ENCODE data around the gene CD300A. TPM values are rescaled to one million over a fixed set of nuclear protein-coding genes. Genes with fewer than 3 reads are reported as not detected.

The CD300A gene
- total and polyA plus RNA-seq, 4 experiments from 2014 or later = 27.6 to 51.4 (median 33.7) TPM

GRCh38 chr17:74455025-74455545, 11.3 kb upstream of the CD300A start:
- DNase-seq = no peak
- Histone ChIP-seq H3K4me3 (ENCODE audit: low read length in 2 of 2) (no peak overlapping the region), H3K9me3 (ENCODE audit: control insufficient read depth in 1 of 2, low read length in 2 of 2) (no peaks in the 10 kb centered on the region), H3K36me3 (ENCODE audit: insufficient read depth, low read length) (no peaks in the 10 kb centered on the region), H3K27ac (ENCODE audit: low read depth, low read length) (no peak overlapping the region), H3K4me1 (ENCODE audit: insufficient read depth, low read length) (peaks cover 39% of the 10 kb centered on the region), H3K27me3 (ENCODE audit: insufficient read depth, low read length) (no peaks in the 10 kb centered on the region)
- H3K4me3 Mint-ChIP-seq = peak overlapping the region in 3 of 8 donors; percentile 31 to 64 (median 36)
- peaks cover 11 to 56% (median 34%) of the 10 kb centered on the region in 4 donors for H3K4me1 Mint-ChIP-seq
- no peaks in the 10 kb centered on the region for H3K9me3 Mint-ChIP-seq
- ChIA-PET POLR2A (ENCODE audit: partially characterized antibody) (interaction anchor here (1.0 to 3.0 kb wide), 4 partner anchors 10 to 35 kb away, joined by 3 to 18 read pairs (median 4); partner anchors contain the start of gene CD300A), CTCF (ENCODE audit: partially characterized antibody) (interaction anchor here (1.2 to 9.9 kb wide), 10 partner anchors 14 to 336 kb away, joined by 3 to 105 read pairs (median 23); partner anchors contain the start of genes CD300A and GPR142)
- no peaks in the 10 kb centered on the region for H3K27me3 Mint-ChIP-seq
- intact Hi-C loops (cut with micrococcal nuclease) = no loop called here
- no peak overlapping the region for H3K27ac Mint-ChIP-seq
- H3K36me3 Mint-ChIP-seq = no peaks in the 10 kb centered on the region

- Mint-ChIP-seq H3K4me3 (peak overlapping the region in 6 of 8 donors; percentile 0 to 49 (median 33)), H3K27me3 (no peaks in the 10 kb centered on the region), H3K9me3 (no peaks in the 10 kb centered on the region), H3K4me1 (peaks cover 12 to 62% (median 37%) of the 10 kb centered on the region in 4 donors), H3K27ac (peak overlapping the region in 3 of 7 donors; percentile 39 to 83 (median 70)), H3K36me3 (no peaks in the 10 kb centered on the region)
- CTCF ChIA-PET (ENCODE audit: partially characterized antibody) = interaction anchor here (0.6 to 9.9 kb wide), 11 partner anchors 12 to 284 kb away, joined by 3 to 105 read pairs (median 15); partner anchors contain the start of genes CD300A and GPR142
- no peak overlapping the region for H3K4me3 ChIP-seq (ENCODE audit: low read length in 2 of 2)
- no peak overlapping the region for H3K27ac ChIP-seq (ENCODE audit: low read depth, low read length)
- no peaks in the 10 kb centered on the region for H3K36me3 ChIP-seq (ENCODE audit: insufficient read depth, low read length)
- POLR2A ChIA-PET (ENCODE audit: partially characterized antibody) = interaction anchor here (1.9 to 3.0 kb wide), 2 partner anchors 11 to 253 kb away, joined by 5 to 18 read pairs; partner anchors contain the start of gene CD300A
- DNase-seq = no peak
- peaks cover 45% of the 10 kb centered on the region for H3K4me1 ChIP-seq (ENCODE audit: insufficient read depth, low read length)
- no peaks in the 10 kb centered on the region for H3K27me3 ChIP-seq (ENCODE audit: insufficient read depth, low read length)
- intact Hi-C loops (cut with micrococcal nuclease) = no loop called here
- no peaks in the 10 kb centered on the region for H3K9me3 ChIP-seq (ENCODE audit: control insufficient read depth in 1 of 2, low read length in 2 of 2)
Measured at GRCh38 chr17:74455821-74456220, 10.6 kb upstream of the CD300A start.

- no peaks in the 10 kb centered on the region for H3K36me3 ChIP-seq (ENCODE audit: insufficient read depth, low read length)
- H3K4me1 Mint-ChIP-seq = peaks cover 18 to 57% (median 37%) of the 10 kb centered on the region in 4 donors
- H3K9me3 Mint-ChIP-seq = no peaks in the 10 kb centered on the region
- no peaks in the 10 kb centered on the region for H3K36me3 Mint-ChIP-seq
- peak overlapping the region in 5 of 7 donors; percentile 43 to 77 (median 61) for H3K27ac Mint-ChIP-seq
- peaks cover 56% of the 10 kb centered on the region for H3K4me1 ChIP-seq (ENCODE audit: insufficient read depth, low read length)
- H3K9me3 ChIP-seq (ENCODE audit: control insufficient read depth in 1 of 2, low read length in 2 of 2) = no peaks in the 10 kb centered on the region
- H3K27me3 ChIP-seq (ENCODE audit: insufficient read depth, low read length) = no peaks in the 10 kb centered on the region
- ChIA-PET POLR2A (ENCODE audit: partially characterized antibody) (interaction anchor here (1.1 to 1.9 kb wide), 6 partner anchors 9 to 255 kb away, joined by 3 to 8 read pairs (median 3); partner anchors contain the start of gene CD300A), CTCF (ENCODE audit: partially characterized antibody) (interaction anchor here (0.7 to 9.9 kb wide), 28 partner anchors 8 to 256 kb away, joined by 3 to 105 read pairs (median 4); partner anchors contain the start of genes BTBD17, CD300A, GPR142 and TTYH2)
- H3K27me3 Mint-ChIP-seq = no peaks in the 10 kb centered on the region
- H3K4me3 ChIP-seq (ENCODE audit: low read length in 2 of 2) = no peak overlapping the region
- peak; percentile 58 to 70 (median 64) for DNase-seq
- no peak overlapping the region for H3K27ac ChIP-seq (ENCODE audit: low read depth, low read length)
- peak overlapping the region in 5 of 8 donors; percentile 26 to 71 (median 36) for H3K4me3 Mint-ChIP-seq
- intact Hi-C loops (cut with micrococcal nuclease) = loop anchor here (1.0 kb wide), 5 partner anchors 78 to 254 kb away; partner anchors contain the start of gene RPL38
Measured at GRCh38 chr17:74457146-74457819, 9.2 kb upstream of the CD300A start.

GRCh38 chr17:74457820-74458166, 8.6 kb upstream of the CD300A start:
- Histone ChIP-seq H3K36me3 (ENCODE audit: insufficient read depth, low read length) (no peaks in the 10 kb centered on the region), H3K9me3 (ENCODE audit: control insufficient read depth in 1 of 2, low read length in 2 of 2) (no peaks in the 10 kb centered on the region), H3K4me3 (ENCODE audit: low read length in 2 of 2) (no peak overlapping the region), H3K4me1 (ENCODE audit: insufficient read depth, low read length) (peaks cover 56% of the 10 kb centered on the region), H3K27ac (ENCODE audit: low read depth, low read length) (no peak overlapping the region), H3K27me3 (ENCODE audit: insufficient read depth, low read length) (no peaks in the 10 kb centered on the region)
- Mint-ChIP-seq H3K27me3 (no peaks in the 10 kb centered on the region), H3K9me3 (no peaks in the 10 kb centered on the region), H3K27ac (peak overlapping the region in 4 of 7 donors; percentile 43 to 77 (median 60)), H3K4me3 (peak overlapping the region in 3 of 8 donors; percentile 26 to 71 (median 56)), H3K4me1 (peaks cover 20 to 52% (median 34%) of the 10 kb centered on the region in 4 donors), H3K36me3 (no peaks in the 10 kb centered on the region)
- intact Hi-C loops (cut with micrococcal nuclease) = loop anchor here (1.0 kb wide), 5 partner anchors 78 to 254 kb away; partner anchors contain the start of gene RPL38
- POLR2A ChIA-PET (ENCODE audit: partially characterized antibody) = interaction anchor here (1.0 to 1.9 kb wide), 6 partner anchors 9 to 255 kb away, joined by 3 to 8 read pairs (median 3); partner anchors contain the start of genes CD300A and TTYH2
- CTCF ChIA-PET (ENCODE audit: partially characterized antibody) = interaction anchor here (0.7 to 9.9 kb wide), 25 partner anchors 8 to 256 kb away, joined by 3 to 105 read pairs (median 5); partner anchors contain the start of genes BTBD17, CD300A, GPR142 and TTYH2
- DNase-seq = no peak

GRCh38 chr17:74458835-74459234, 7.6 kb upstream of the CD300A start:
- POLR2A ChIA-PET (ENCODE audit: partially characterized antibody) = interaction anchor here (1.0 to 1.7 kb wide), 3 partner anchors 15 to 246 kb away, joined by 3 to 4 read pairs (median 3); partner anchors contain the start of gene TTYH2

GRCh38 chr17:74459622-74460021, 6.8 kb upstream of the CD300A start:
- Mint-ChIP-seq H3K27me3 (no peaks in the 10 kb centered on the region), H3K4me1 (peaks cover 31 to 40% (median 36%) of the 10 kb centered on the region in 4 donors), H3K4me3 (no peak overlapping the region), H3K27ac (no peak overlapping the region), H3K36me3 (no peaks in the 10 kb centered on the region), H3K9me3 (peaks cover 0 to 4% (median 0%) of the 10 kb centered on the region in 8 donors)
- Histone ChIP-seq H3K4me3 (ENCODE audit: low read length in 2 of 2) (no peak overlapping the region), H3K36me3 (ENCODE audit: insufficient read depth, low read length) (no peaks in the 10 kb centered on the region), H3K27ac (ENCODE audit: low read depth, low read length) (no peak overlapping the region), H3K9me3 (ENCODE audit: control insufficient read depth in 1 of 2, low read length in 2 of 2) (no peaks in the 10 kb centered on the region), H3K4me1 (ENCODE audit: insufficient read depth, low read length) (peaks cover 59% of the 10 kb centered on the region), H3K27me3 (ENCODE audit: insufficient read depth, low read length) (no peaks in the 10 kb centered on the region)
- DNase-seq = no peak
- POLR2A ChIA-PET (ENCODE audit: partially characterized antibody) = interaction anchor here (1.4 to 1.9 kb wide), 2 partner anchors 14 to 20 kb away, joined by 4 to 6 read pairs; no protein-coding TSS in a partner anchor
- intact Hi-C loops (cut with micrococcal nuclease) = no loop called here
- CTCF ChIA-PET (ENCODE audit: partially characterized antibody) = interaction anchor here (1.2 to 9.9 kb wide), 8 partner anchors 9 to 162 kb away, joined by 3 to 105 read pairs (median 18); partner anchors contain the start of genes CD300A and GPR142

More at GRCh38 chr17:74458835-74459234, 7.6 kb upstream of the CD300A start:
- Histone ChIP-seq H3K36me3 (ENCODE audit: insufficient read depth, low read length) (no peaks in the 10 kb centered on the region), H3K27me3 (ENCODE audit: insufficient read depth, low read length) (no peaks in the 10 kb centered on the region), H3K27ac (ENCODE audit: low read depth, low read length) (no peak overlapping the region), H3K4me1 (ENCODE audit: insufficient read depth, low read length) (peaks cover 57% of the 10 kb centered on the region), H3K4me3 (ENCODE audit: low read length in 2 of 2) (no peak overlapping the region), H3K9me3 (ENCODE audit: control insufficient read depth in 1 of 2, low read length in 2 of 2) (no peaks in the 10 kb centered on the region)
- H3K27me3 Mint-ChIP-seq = no peaks in the 10 kb centered on the region
- H3K4me1 Mint-ChIP-seq = peaks cover 29 to 44% (median 35%) of the 10 kb centered on the region in 4 donors
- no peak for DNase-seq
- CTCF ChIA-PET (ENCODE audit: partially characterized antibody) = interaction anchor here (1.2 to 9.9 kb wide), 10 partner anchors 10 to 161 kb away, joined by 3 to 105 read pairs (median 18); partner anchors contain the start of genes CD300A and GPR142
- peak overlapping the region in 3 of 7 donors; percentile 33 to 84 (median 78) for H3K27ac Mint-ChIP-seq
- H3K9me3 Mint-ChIP-seq = peaks cover 0 to 4% (median 0%) of the 10 kb centered on the region in 8 donors
- peak overlapping the region in 1 of 8 donors; percentile 15 for H3K4me3 Mint-ChIP-seq
- no peaks in the 10 kb centered on the region for H3K36me3 Mint-ChIP-seq
- intact Hi-C loops (cut with micrococcal nuclease) = no loop called here
